MG63 (cell line): ENCODE data around the gene TKT. TPM values are rescaled to one million over a fixed set of nuclear protein-coding genes. Genes with fewer than 3 reads are reported as not detected.

ENCODE experiments used
- DNase-seq: peaks from one replicate; pipeline ENCODE4 v3.0.0-alpha.2; 2020
- H3K27me3 ChIP-seq: fragments of 250-450 bp; sonication (Bioruptor Pico); 2 replicates; pipeline ENCODE4 v1.5.1; 2020; ENCODE audit warnings: mild to moderate bottlenecking, moderate library complexity
- H3K36me3 ChIP-seq: fragments of 250-450 bp; sonication (Bioruptor Pico); 2 replicates; pipeline ENCODE4 v1.5.1; 2020; ENCODE audit warnings: mild to moderate bottlenecking, moderate library complexity
- H3K4me3 ChIP-seq: fragments of 250-450 bp; sonication (Bioruptor Pico); 2 replicates; pipeline ENCODE4 v1.5.1; 2020; ENCODE audit warnings: mild to moderate bottlenecking, moderate library complexity
- H3K9me3 ChIP-seq: fragments of 250-450 bp; sonication (Bioruptor Pico); 2 replicates; pipeline ENCODE4 v1.5.1; 2020; ENCODE audit warnings: mild to moderate bottlenecking, moderate library complexity
- total RNA-seq: library from RNA; depleted of rRNA; stranded (reverse); fragments of >200 nt; shearing (Covaris generic); gene quantifications from 2 replicates; pipeline ENCODE4 v1.2.3, GENCODE V29; 2014; ENCODE audit warnings: low replicate concordance

TKT gene
- total RNA-seq, 1 experiment from 2014 or later, result 707 TPM

DNA sequence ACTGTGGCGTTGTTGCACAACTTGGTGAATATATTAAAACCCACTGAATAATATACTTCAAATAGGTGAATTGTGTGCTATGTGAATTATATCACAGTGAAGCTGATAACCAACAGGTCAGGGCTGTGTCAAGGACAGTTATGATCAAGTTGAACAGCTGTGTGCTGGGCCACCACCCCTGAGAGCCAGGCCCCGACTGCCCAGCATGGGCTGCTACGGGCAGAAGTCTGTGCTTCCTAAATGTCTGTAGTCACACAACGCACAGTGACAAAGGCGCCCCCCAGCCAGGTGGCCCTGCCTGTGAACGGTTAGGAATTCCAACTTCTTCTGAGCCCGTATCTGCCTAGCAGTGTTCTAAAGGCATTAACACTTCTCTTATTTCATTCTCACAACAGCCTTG is 32.8 kb downstream of the TKT start:
- Histone ChIP-seq H3K36me3 (peaks cover 26% of the 10 kb centered on the region), H3K9me3 (no peaks in the 10 kb centered on the region), H3K4me3 (no peak overlapping the region), H3K27me3 (no peaks in the 10 kb centered on the region)
- no peak for DNase-seq

DNA sequence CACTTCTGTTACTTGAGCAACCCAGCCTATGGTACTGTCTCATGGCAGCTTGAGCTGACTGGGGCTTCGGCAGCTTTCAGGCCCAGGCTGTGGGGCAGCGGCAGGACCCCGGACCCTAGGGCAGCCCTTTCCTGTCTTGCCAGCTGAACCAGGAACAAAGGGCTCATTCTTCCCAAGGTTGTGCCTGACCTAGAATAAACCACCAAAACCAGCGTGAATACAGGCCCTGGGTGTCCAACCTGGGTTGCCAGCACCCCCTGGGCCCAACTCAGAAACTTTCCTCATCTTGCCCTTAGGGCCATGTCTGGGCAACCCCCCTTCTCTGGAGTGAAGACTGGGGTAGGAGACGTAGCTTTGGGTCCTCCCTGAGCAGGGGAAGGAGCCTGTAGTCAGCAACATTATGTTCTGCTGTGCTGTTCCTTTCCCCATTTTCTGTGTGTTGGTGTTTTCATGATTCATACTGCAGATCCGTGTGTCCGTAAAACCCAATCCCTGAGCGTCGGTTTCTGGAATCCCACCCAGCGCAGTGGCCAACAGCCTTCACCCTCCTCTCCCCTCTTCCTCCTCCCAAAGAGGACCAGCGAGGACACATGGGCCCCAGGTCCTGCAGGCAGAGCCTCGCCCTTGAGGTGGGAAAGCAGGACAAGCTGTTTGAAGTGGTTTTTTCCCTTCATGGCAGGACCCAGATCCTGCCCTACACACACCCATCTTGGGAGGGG is 33.5 kb downstream of the TKT start:
- no peak overlapping the region for H3K4me3 ChIP-seq
- DNase-seq, result no peak
- no peaks in the 10 kb centered on the region for H3K9me3 ChIP-seq
- no peaks in the 10 kb centered on the region for H3K27me3 ChIP-seq
- peaks cover 19% of the 10 kb centered on the region for H3K36me3 ChIP-seq

DNA sequence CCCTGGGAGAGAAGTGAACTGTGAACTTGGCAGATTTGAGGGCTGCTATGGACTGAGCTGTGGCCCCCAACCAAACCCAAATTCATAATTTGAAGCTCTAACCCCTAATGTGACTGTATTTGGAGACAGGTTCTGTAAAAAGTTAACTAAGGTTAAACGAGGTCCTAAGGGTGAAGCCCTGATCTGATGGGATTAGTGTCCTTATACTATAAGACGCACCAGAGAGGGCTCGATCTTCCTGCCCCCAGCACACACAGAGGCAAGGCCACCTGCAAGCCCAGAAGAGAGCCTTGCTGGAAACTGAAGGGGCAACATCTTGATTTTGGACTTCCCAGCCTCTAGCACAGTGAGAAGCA is 34.0 kb downstream of the TKT start:
- no peaks in the 10 kb centered on the region for H3K27me3 ChIP-seq
- DNase-seq, result no peak
- H3K9me3 ChIP-seq, result no peaks in the 10 kb centered on the region
- no peak overlapping the region for H3K4me3 ChIP-seq
- peaks cover 17% of the 10 kb centered on the region for H3K36me3 ChIP-seq

DNA sequence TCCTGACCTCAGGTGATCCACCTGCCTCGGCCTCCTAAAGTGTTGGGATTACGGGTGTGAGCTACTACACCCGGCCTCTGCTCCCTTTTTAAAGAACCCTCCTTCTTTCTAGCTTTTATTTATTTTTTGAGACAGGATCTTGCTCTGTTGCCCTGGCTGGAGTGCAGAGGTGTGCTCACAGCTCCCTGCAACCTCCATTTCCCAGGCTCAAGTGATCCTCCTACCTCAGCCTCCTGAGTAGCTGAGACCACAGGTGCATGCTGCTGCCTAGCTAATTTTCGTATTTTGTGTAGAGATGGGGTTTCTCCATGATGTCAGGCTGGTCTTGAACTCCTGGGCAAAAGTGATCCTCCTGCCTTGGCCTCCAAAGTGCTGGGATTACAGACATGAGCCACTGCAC is 34.5 kb downstream of the TKT start:
- Histone ChIP-seq H3K4me3 (no peak overlapping the region), H3K27me3 (no peaks in the 10 kb centered on the region), H3K36me3 (peaks cover 13% of the 10 kb centered on the region), H3K9me3 (no peaks in the 10 kb centered on the region)
- no peak for DNase-seq

DNA sequence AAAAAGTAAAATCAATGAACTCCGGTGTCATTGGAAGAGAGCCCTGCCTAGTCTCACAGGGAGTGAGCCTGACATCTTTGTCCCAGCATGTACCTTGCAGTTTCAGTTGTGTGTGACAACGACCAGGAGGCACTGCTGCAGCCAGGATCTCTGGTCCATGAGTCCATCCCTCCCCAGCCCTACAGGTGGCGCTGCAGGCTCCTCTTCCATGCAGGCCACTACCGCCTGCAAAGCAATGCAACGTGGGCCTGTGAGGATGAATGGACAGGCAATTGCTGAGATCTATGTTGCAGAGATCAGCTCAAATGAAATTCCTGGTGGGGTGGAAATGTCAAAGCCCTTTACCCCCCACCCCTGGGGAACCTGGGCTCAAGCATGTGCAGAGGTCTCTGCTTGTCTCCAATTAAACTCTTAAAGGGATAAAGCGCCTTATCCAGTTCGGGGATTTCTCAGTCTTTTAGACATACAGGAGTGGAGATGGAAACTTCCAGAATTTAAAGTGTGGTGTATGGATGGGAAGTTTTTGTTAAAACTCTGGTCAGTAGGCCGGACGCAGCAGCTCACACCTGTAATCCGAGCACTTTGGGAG is 35.8 kb downstream of the TKT start:
- H3K27me3 ChIP-seq, result no peaks in the 10 kb centered on the region
- no peak overlapping the region for H3K4me3 ChIP-seq
- H3K36me3 ChIP-seq, result peaks cover 10% of the 10 kb centered on the region
- DNase-seq, result peak; percentile 71
- H3K9me3 ChIP-seq, result no peaks in the 10 kb centered on the region

DNA sequence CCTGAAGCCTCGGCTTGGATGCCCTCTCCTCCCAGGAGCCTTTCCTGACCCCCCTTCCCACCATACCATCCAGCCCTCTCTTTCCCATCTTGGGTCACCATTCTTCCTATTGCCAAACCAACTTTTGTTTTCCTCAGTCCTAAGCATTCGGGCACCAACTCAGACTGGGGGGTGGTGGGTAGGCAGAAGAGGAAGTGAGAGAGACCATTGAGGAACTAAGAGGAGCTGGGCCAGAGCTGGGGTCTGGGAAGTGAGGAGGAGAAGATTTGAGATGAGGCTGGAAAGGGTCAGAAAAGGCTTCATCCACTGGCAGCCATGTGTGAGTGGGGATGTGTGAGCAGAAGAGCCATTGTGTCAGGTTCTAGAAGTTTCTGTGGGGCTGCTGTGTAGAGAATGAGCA is 37.7 kb downstream of the TKT start:
- no peaks in the 10 kb centered on the region for H3K27me3 ChIP-seq
- H3K9me3 ChIP-seq, result no peaks in the 10 kb centered on the region
- H3K4me3 ChIP-seq, result no peak overlapping the region
- no peak for DNase-seq
- peaks cover 1% of the 10 kb centered on the region; the same call in 1 of the 2 replicates for H3K36me3 ChIP-seq

DNA sequence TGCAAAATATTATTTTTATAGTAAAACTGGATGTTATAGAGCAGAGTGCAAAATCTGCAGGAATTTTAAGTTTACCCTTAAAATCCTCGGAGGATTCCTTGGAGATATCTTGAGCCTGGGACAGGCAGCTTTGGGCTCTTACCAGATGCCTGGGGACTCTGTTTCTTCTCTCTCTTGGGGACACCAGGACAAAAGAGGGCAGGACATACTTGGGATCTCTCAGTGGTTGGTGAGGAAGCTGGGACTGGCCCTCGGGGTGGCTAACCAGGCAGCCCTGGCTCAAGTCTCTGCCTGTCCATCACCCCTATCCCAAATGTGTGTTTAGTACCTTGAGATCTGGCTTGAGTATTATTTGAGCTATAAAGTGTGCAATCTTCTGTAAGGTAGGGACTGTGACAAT is 38.6 kb downstream of the TKT start:
- Histone ChIP-seq H3K36me3 (no peaks in the 10 kb centered on the region), H3K4me3 (no peak overlapping the region), H3K9me3 (no peaks in the 10 kb centered on the region), H3K27me3 (no peaks in the 10 kb centered on the region)
- no peak for DNase-seq

DNA sequence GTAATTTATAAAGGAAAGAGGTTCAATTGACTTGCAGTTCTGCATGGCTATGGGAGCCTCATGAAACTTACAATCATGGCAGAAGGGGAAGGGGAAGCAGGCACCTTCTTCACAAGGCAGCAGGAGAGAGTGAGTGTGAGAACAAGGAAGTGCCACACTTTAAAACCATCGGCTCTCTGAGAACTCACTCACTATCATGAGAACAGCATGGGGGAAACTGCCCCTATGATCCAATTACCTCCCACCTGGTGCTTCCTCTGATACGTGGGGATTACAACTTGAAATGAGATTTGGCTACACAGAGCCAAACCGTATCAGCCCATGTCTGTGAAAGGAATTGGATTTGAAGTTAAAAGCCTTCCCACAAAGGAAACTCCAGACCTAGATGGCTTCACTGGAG is 39.1 kb downstream of the TKT start:
- no peaks in the 10 kb centered on the region for H3K9me3 ChIP-seq
- H3K4me3 ChIP-seq, result no peak overlapping the region
- DNase-seq, result no peak
- H3K36me3 ChIP-seq, result no peaks in the 10 kb centered on the region
- no peaks in the 10 kb centered on the region for H3K27me3 ChIP-seq

DNA sequence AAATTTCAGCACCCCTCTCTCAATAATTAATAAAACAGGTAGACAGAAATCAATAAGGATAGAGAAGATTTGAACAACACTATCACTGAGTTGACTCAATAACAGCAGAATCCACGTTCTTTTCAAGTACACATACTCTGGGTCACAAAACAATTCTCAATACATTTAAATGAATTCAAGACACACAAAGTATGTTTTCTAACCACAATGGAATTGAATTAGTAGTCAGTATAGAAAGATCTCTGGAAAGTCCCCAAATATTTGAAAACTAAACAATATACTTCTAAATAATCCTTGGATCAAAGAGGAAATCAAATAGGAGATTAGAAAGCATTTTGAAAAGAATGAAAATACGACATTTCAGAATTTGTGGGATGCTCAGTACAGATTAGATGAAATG is 40.0 kb downstream of the TKT start:
- Histone ChIP-seq H3K9me3 (no peaks in the 10 kb centered on the region), H3K4me3 (no peak overlapping the region), H3K27me3 (no peaks in the 10 kb centered on the region), H3K36me3 (no peaks in the 10 kb centered on the region)
- no peak for DNase-seq

DNA sequence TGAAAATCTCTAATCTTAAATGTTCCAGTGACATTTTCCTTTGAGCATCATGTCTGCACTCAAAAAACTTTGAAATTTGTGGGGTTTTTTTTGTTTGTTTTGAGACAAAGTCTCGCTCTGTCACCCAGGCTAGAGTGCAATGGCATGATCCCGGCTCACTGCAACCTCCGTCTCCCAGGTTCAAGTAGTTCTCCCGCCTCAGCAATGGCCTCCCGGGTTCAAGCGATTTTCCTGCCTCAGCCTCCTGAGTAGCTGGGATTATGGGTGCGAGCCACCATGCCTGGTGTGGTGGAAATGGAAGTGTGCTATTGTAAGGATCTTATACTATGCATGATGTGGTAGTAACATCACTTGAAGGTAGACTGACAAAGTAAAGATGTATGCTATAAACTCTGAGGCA is 42.5 kb downstream of the TKT start:
- H3K36me3 ChIP-seq, result no peaks in the 10 kb centered on the region; the same call in 1 of the 2 replicates
- DNase-seq, result no peak
- no peaks in the 10 kb centered on the region for H3K27me3 ChIP-seq
- H3K4me3 ChIP-seq, result no peak overlapping the region
- H3K9me3 ChIP-seq, result peaks cover 1% of the 10 kb centered on the region; the same call in 1 of the 2 replicates

DNA sequence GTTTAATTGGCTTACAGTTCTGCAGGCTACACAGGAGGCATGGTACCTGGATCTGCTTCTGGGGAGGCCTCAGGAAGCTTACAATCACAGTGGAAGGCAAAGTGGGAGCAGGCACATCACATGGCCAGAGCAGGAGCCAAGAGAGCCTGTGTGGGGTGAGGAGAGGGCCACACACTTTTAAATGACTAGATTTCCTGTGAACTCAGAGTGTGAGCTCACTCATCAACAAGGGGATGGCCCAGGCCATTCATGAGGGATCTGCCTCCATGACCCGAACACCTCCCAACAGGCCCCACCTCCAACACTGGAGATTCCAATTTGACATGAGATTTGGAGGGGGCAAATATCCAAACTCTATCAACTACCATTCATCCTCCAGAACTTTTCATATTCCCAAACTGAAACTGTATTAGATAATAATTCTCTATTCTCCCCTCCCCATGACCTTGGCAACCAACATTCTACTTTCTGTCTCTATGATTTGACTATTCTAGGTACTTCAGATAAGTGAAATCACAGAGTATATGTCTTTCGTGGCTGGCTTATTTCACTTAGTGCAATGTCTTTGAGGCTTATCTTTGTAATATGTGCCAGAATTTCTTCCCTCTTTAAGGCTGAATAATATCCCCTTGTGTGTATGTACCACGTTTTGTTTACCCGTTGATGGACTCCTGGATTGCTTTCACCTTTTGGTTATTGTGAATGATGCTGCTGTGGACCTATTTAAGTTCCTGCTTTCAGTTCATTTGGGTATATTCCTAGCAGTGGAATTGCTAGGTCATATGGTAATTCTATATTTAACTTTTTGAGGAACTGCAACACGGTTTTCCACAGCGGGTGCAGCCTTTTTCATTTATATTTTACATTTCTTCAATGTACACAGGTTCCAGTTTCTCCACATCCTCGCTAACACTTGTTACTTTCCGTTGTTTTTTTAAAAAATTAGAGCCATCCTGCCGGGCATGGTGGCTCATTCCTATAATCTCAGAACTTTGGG is 43.8 kb downstream of the TKT start:
- H3K9me3 ChIP-seq, result peaks cover 2% of the 10 kb centered on the region; the same call in 1 of the 2 replicates
- no peaks in the 10 kb centered on the region for H3K27me3 ChIP-seq
- no peak overlapping the region for H3K4me3 ChIP-seq
- DNase-seq, result no peak
- no peaks in the 10 kb centered on the region; the same call in 1 of the 2 replicates for H3K36me3 ChIP-seq

DNA sequence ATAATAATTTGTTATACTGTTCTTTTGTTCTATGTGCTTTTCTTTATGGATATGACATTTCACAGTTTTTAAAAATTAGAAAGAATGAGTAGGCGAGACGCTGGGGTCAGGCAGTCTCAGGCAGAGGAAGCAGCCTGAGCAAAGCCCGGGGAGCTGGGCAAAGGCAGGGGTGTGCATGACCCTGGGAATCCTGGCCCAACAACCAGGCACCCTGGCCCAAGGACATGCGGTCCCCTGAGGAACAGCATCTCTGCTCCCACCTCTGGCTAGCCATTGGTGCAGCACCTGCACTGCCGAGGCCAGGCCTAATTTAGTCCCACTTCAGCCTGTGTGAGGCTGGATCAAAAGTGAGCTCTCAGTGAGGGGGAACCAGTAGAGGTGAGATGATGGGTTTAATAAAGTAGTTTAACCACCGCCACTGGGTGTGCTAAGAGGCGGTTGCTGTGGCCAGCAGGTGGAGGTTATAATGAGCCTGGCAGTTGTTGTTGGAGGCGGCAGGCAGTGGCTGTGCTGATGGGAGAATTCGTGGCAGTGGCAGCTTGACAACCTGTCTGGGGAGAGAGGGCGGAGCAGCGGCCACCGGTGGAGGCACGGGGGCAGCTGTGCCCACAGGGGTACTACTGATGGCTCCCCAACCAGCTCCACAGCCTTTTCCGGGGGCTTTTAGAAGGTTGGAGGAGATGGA is 53.3 kb downstream of the TKT start:
- no peaks in the 10 kb centered on the region for H3K36me3 ChIP-seq
- DNase-seq, result no peak
- no peaks in the 10 kb centered on the region for H3K9me3 ChIP-seq

DNA sequence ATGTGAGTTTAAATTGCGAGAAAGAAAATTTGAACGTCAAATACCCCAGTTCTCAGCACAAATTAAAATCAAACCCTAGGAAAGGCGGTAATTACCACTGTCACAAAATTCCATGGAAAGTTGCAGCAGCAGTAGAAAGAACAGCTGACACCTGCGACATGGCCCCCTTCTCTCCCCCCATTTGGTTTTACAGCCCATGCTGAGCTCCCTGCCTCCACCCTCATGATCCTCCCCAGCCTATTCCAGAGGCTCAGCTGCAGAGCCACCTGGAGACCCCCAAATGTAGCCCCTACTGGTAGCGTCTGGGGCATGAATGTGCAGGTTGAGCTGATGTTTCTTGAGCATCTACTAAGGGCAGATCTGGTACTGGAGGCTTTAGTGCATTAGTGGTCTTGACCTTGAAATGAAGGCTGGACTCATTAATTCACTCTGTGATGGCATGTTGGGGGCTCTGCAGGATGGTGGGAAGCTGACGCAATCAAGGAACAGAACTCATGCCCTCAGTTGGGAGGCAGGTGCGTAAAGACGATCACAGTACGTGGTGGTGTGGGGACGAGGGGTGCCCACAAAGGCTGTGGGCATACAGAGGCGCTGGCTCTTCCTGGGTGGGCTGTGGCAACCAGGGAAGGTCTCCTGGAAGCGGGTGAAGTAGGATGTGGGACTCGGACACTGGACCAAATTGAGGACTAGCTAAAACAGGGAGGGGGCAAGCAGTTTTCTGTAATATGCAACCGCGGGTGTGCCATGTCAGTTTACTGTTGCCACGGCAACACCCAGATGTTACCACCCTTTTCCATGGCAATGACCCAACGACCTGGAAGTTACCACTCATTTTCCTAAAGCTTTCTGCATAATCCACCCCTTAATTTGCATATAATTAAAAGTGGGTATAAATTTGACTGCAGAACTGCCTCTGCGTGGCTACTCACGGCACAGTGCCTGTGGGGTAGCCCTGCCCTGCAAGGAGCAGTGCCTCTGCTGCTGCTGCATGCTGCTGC is 55.0 kb downstream of the TKT start:
- DNase-seq, result no peak
- H3K4me3 ChIP-seq, result no peak overlapping the region
- no peaks in the 10 kb centered on the region for H3K27me3 ChIP-seq
- H3K9me3 ChIP-seq, result no peaks in the 10 kb centered on the region
- H3K36me3 ChIP-seq, result no peaks in the 10 kb centered on the region

More for the DNA sequence above, 53.3 kb downstream of the TKT start:
- H3K4me3 ChIP-seq, result no peak overlapping the region
- H3K27me3 ChIP-seq, result no peaks in the 10 kb centered on the region

DNA sequence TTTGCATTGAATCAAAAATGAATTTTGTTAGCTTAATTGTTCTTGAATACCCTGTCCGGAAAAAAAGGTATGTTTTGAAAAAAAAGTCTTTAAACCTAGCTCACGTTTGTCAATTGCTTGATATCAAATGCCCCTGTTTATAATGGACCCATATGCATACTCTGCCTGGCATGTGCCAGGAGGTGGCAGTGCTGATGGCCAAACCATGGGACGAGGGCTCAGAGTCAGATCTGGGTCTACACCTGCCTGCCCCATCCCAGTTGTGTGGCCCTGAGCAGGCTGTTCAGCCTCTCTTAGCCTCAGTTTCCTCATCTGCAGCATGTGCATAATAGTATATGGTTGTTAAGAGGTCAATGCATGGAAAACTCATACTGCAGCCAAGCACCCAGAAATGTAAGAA is 56.0 kb downstream of the TKT start:
- Histone ChIP-seq H3K9me3 (no peaks in the 10 kb centered on the region), H3K27me3 (no peaks in the 10 kb centered on the region), H3K36me3 (no peaks in the 10 kb centered on the region), H3K4me3 (no peak overlapping the region)
- no peak for DNase-seq

DNA sequence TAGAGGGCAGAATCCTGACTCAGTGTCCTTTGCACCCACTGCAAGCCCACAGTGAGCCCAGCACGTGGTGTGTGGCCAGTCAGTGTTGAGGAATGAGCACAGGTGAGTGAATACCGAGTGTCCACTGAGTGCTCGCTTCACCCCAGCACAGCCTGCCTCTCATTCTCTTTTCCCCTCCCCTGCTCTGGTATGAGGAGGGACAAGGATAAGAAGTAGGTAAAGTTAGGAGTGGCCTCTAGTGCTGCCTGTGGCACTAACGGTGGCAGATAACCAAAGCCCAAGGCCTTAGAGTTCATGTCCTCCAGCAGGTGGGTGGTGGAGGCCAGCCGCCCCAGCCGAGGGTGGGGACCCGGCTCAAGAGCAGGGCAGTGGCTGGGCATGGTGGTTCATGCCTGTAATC is 56.8 kb downstream of the TKT start:
- no peaks in the 10 kb centered on the region for H3K36me3 ChIP-seq
- no peaks in the 10 kb centered on the region for H3K9me3 ChIP-seq
- no peak for DNase-seq
- no peaks in the 10 kb centered on the region for H3K27me3 ChIP-seq
- H3K4me3 ChIP-seq, result no peak overlapping the region
